GM12892 (cell line): ENCODE measurements around the gene SV2C.

ENCODE experiments used
- POLR2A ChIP-seq: IDR thresholded peaks from 2 replicates; pipeline ENCODE4 v1.6.1; 2011; ENCODE audit warnings: low read depth, low read length, control low read depth
- POLR2AphosphoS5 ChIP-seq: IDR thresholded peaks from 2 replicates; pipeline ENCODE4 v1.6.1; 2011; ENCODE audit warnings: low read depth, low read length, control low read depth

DNA sequence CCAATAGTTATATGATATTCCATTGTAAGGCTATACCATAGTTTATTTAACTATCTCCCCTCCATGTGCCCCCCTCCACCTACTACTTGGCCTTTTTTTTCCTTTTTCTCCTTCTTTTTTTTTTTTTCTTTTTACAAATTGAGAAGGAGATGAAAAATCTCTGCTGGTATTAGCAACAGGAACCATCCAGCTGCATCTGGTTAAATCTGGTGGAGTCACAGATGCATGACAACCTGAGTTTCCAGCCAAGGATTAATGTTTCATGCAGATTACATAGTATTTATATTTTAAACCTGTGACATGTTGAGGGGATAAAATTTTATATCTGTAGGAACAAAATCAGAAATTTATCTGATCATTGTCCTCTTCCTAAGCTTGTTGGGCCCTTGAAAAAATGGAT, 191.4 kb downstream of the SV2C start:
- TF ChIP-seq POLR2A (no peak), POLR2AphosphoS5 (no peak)
